HEK293 (cell line): ENCODE measurements around the gene GPHN.

Source experiments
- CTCF ChIA-PET: fragments of 350-600 bp; formaldehyde crosslinking; extraction: SDS; loops from one replicate; lab custom pipeline; 2021; ENCODE audit warnings: antibody characterized with exemption; lab: Yijun Ruan, JAX
- POLR2A ChIA-PET: fragments of 300-600 bp; formaldehyde crosslinking; extraction: SDS; loops from one replicate; lab custom pipeline; 2020; ENCODE audit warnings: antibody characterized with exemption, inconsistent platforms; lab: Yijun Ruan, JAX
- H3K27ac ChIP-seq: fragments of 200-500 bp; sonication (Bioruptor generic); 2 replicates; pipeline ENCODE4 v1.5.1; 2014; ENCODE audit warnings: low read depth, low read length, control low read depth, inconsistent platforms; ENCODE audit errors: extremely low read depth
- H3K36me3 ChIP-seq, 2 experiments: fragments of 200-500 bp in 1 of 2; sonication (Bioruptor generic) in 1 of 2; 1 replicate in 1 of 2; 2 replicates in 1 of 2; pipeline ENCODE4 v1.5.1; 2014 to 2017; ENCODE audit warnings: inconsistent platforms in 2 of 2, low read length in 2 of 2; ENCODE audit not compliant: control insufficient read depth in 2 of 2, insufficient read depth in 1 of 2
- H3K4me1 ChIP-seq: fragments of 200-500 bp; sonication (Bioruptor generic); 2 replicates; pipeline ENCODE4 v1.5.1; 2014; ENCODE audit warnings: mild to moderate bottlenecking, low read length, inconsistent platforms; ENCODE audit not compliant: control insufficient read depth, insufficient read depth
- H3K4me3 ChIP-seq: 2 replicates; pipeline ENCODE4 v1.5.1; 2011; ENCODE audit warnings: low read depth, mild to moderate bottlenecking, control low read depth, low read length, moderate library complexity
- H3K9me3 ChIP-seq: fragments of 200-500 bp; sonication (Bioruptor generic); 2 replicates; pipeline ENCODE4 v1.5.1; 2014; ENCODE audit warnings: low read depth, low read length, inconsistent platforms; ENCODE audit not compliant: control insufficient read depth, insufficient read depth
- GLIS2 ChIP-seq: fragments of 450-650 bp; formaldehyde crosslinking; IDR thresholded peaks from 2 replicates; pipeline ENCODE4 v1.5.1; 2016; ENCODE audit warnings: missing biosample characterization, missing genetic modification characterization
- PATZ1 ChIP-seq: fragments of 450-650 bp; formaldehyde crosslinking; IDR thresholded peaks from 2 replicates; pipeline ENCODE4 v1.5.1; 2016; ENCODE audit warnings: missing biosample characterization, missing genetic modification characterization
- REPIN1 ChIP-seq: fragments of 450-650 bp; formaldehyde crosslinking; IDR thresholded peaks from 2 replicates; pipeline ENCODE4 v1.5.1; 2017; ENCODE audit warnings: missing biosample characterization, missing genetic modification characterization, low read depth
- SETDB1 ChIP-seq: IDR thresholded peaks from one replicate; pipeline ENCODE4 v1.6.1; 2017; ENCODE audit warnings: mild to moderate bottlenecking, low read length, moderate library complexity, mixed read lengths; ENCODE audit not compliant: insufficient read length
- YY1 ChIP-seq: fragments of 450-650 bp; formaldehyde crosslinking; IDR thresholded peaks from 2 replicates; pipeline ENCODE4 v1.5.1; 2018; ENCODE audit warnings: missing biosample characterization, missing genetic modification characterization
- YY2 ChIP-seq: fragments of 450-650 bp; formaldehyde crosslinking; IDR thresholded peaks from 2 replicates; pipeline ENCODE4 v1.5.1; 2016; ENCODE audit warnings: missing biosample characterization, missing genetic modification characterization
- ZBTB21 ChIP-seq: fragments of 450-650 bp; formaldehyde crosslinking; IDR thresholded peaks from 2 replicates; pipeline ENCODE4 v1.5.1; 2017; ENCODE audit warnings: missing biosample characterization, missing genetic modification characterization
- ZFP69B ChIP-seq: fragments of 450-650 bp; formaldehyde crosslinking; IDR thresholded peaks from 2 replicates; pipeline ENCODE4 v1.5.1; 2016; ENCODE audit warnings: missing biosample characterization, missing genetic modification characterization
- ZNF121 ChIP-seq: fragments of 450-650 bp; formaldehyde crosslinking; IDR thresholded peaks from 2 replicates; pipeline ENCODE4 v1.5.1; 2016; ENCODE audit warnings: missing biosample characterization, missing genetic modification characterization
- ZNF138 ChIP-seq: fragments of 450-650 bp; formaldehyde crosslinking; IDR thresholded peaks from 2 replicates; pipeline ENCODE4 v1.5.1; 2016; ENCODE audit warnings: missing biosample characterization, missing genetic modification characterization, borderline replicate concordance
- ZNF18 ChIP-seq: fragments of 450-650 bp; formaldehyde crosslinking; IDR thresholded peaks from 2 replicates; pipeline ENCODE4 v1.5.1; 2016; ENCODE audit warnings: missing biosample characterization, missing genetic modification characterization
- ZNF184 ChIP-seq: fragments of 450-650 bp; IDR thresholded peaks from 2 replicates; pipeline ENCODE4 v1.5.1; 2018; ENCODE audit warnings: missing biosample characterization, mild to moderate bottlenecking, missing genetic modification characterization
- ZNF2 ChIP-seq: fragments of 450-650 bp; formaldehyde crosslinking; IDR thresholded peaks from 2 replicates; pipeline ENCODE4 v1.5.1; 2016; ENCODE audit warnings: missing biosample characterization, missing genetic modification characterization
- ZNF214 ChIP-seq: fragments of 450-650 bp; formaldehyde crosslinking; IDR thresholded peaks from 2 replicates; pipeline ENCODE4 v1.5.1; 2017; ENCODE audit warnings: missing biosample characterization, mild to moderate bottlenecking, missing genetic modification characterization, borderline replicate concordance
- ZNF350 ChIP-seq: fragments of 450-650 bp; formaldehyde crosslinking; IDR thresholded peaks from 2 replicates; pipeline ENCODE4 v1.5.0; 2017; ENCODE audit warnings: missing biosample characterization, mild to moderate bottlenecking, missing genetic modification characterization
- ZNF354C ChIP-seq: fragments of 450-650 bp; formaldehyde crosslinking; IDR thresholded peaks from 2 replicates; pipeline ENCODE4 v1.5.1; 2016; ENCODE audit warnings: missing biosample characterization, missing genetic modification characterization, low read depth, borderline replicate concordance
- ZNF391 ChIP-seq: fragments of 450-650 bp; formaldehyde crosslinking; IDR thresholded peaks from 2 replicates; pipeline ENCODE4 v1.5.1; 2016; ENCODE audit warnings: low read depth, missing biosample characterization, missing genetic modification characterization, borderline replicate concordance
- ZNF426 ChIP-seq: fragments of 450-650 bp; formaldehyde crosslinking; IDR thresholded peaks from 2 replicates; pipeline ENCODE4 v1.5.1; 2017; ENCODE audit warnings: missing biosample characterization, missing genetic modification characterization, mild to moderate bottlenecking, inconsistent platforms, moderate library complexity
- ZNF580 ChIP-seq: fragments of 450-650 bp; formaldehyde crosslinking; IDR thresholded peaks from 2 replicates; pipeline ENCODE4 v1.5.1; 2016; ENCODE audit warnings: missing biosample characterization, missing genetic modification characterization
- ZNF626 ChIP-seq: fragments of 450-650 bp; sonication (Bioruptor Pico); formaldehyde crosslinking; IDR thresholded peaks from 2 replicates; pipeline ENCODE4 v1.5.1; 2018; ENCODE audit warnings: missing biosample characterization, missing genetic modification characterization, inconsistent platforms
- ZNF658 ChIP-seq: fragments of 450-650 bp; formaldehyde crosslinking; IDR thresholded peaks from 2 replicates; pipeline ENCODE4; 2016; ENCODE audit warnings: missing biosample characterization, missing genetic modification characterization
- ZNF670 ChIP-seq: fragments of 450-650 bp; formaldehyde crosslinking; IDR thresholded peaks from 2 replicates; pipeline ENCODE4 v1.5.1; 2016; ENCODE audit warnings: missing biosample characterization, missing genetic modification characterization, low read depth
- ZNF707 ChIP-seq: fragments of 450-650 bp; formaldehyde crosslinking; IDR thresholded peaks from 2 replicates; pipeline ENCODE4 v1.5.1; 2016; ENCODE audit warnings: missing biosample characterization, missing genetic modification characterization
- TF ChIP-seq, protein P1 (sequence below): fragments of 450-650 bp; formaldehyde crosslinking; IDR thresholded peaks from 2 replicates; pipeline ENCODE4 v1.5.1; 2017; ENCODE audit warnings: missing biosample characterization, missing genetic modification characterization
- TF ChIP-seq, protein P2 (sequence below): fragments of 450-650 bp; formaldehyde crosslinking; IDR thresholded peaks from 2 replicates; pipeline ENCODE4 v1.5.1; 2017; ENCODE audit warnings: missing biosample characterization, missing genetic modification characterization

GPHN gene

GRCh38 chr14:66827182-66827581 lies 319.2 kb downstream of the GPHN start:
- TF ChIP-seq GLIS2: no peak
- no peak for TF ChIP-seq ZNF670 (tag by site-specific recombination)
- no peak for TF ChIP-seq YY1 (tag by site-specific recombination)
- no peak for TF ChIP-seq ZNF184 (tag by site-specific recombination)
- TF ChIP-seq ZNF707 (tag by site-specific recombination): no peak
- TF ChIP-seq ZBTB21 (tag by site-specific recombination): no peak
- TF ChIP-seq SETDB1: no peak
- TF ChIP-seq, protein P1, sequence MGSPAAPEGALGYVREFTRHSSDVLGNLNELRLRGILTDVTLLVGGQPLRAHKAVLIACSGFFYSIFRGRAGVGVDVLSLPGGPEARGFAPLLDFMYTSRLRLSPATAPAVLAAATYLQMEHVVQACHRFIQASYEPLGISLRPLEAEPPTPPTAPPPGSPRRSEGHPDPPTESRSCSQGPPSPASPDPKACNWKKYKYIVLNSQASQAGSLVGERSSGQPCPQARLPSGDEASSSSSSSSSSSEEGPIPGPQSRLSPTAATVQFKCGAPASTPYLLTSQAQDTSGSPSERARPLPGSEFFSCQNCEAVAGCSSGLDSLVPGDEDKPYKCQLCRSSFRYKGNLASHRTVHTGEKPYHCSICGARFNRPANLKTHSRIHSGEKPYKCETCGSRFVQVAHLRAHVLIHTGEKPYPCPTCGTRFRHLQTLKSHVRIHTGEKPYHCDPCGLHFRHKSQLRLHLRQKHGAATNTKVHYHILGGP (tag by site-specific recombination): no peak
- TF ChIP-seq ZNF580: no peak
- TF ChIP-seq ZNF626: no peak
- no peak for TF ChIP-seq ZNF658 (tag by site-specific recombination)
- TF ChIP-seq YY2: no peak
- TF ChIP-seq ZNF214: no peak
- TF ChIP-seq ZFP69B (tag by site-specific recombination): no peak
- TF ChIP-seq ZNF18: no peak
- no peak for TF ChIP-seq ZNF354C (tag by site-specific recombination)
- no peak for TF ChIP-seq ZNF2 (tag by site-specific recombination)
- TF ChIP-seq PATZ1 (tag by site-specific recombination): no peak
- TF ChIP-seq, protein P2, sequence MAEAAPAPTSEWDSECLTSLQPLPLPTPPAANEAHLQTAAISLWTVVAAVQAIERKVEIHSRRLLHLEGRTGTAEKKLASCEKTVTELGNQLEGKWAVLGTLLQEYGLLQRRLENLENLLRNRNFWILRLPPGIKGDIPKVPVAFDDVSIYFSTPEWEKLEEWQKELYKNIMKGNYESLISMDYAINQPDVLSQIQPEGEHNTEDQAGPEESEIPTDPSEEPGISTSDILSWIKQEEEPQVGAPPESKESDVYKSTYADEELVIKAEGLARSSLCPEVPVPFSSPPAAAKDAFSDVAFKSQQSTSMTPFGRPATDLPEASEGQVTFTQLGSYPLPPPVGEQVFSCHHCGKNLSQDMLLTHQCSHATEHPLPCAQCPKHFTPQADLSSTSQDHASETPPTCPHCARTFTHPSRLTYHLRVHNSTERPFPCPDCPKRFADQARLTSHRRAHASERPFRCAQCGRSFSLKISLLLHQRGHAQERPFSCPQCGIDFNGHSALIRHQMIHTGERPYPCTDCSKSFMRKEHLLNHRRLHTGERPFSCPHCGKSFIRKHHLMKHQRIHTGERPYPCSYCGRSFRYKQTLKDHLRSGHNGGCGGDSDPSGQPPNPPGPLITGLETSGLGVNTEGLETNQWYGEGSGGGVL (tag by site-specific recombination): no peak
- Histone ChIP-seq H3K4me1 (peaks cover 2% of the 10 kb centered on the region; the same call in 1 of the 2 replicates), H3K4me3 (no peak overlapping the region), H3K27ac (no peak overlapping the region), H3K9me3 (no peaks in the 10 kb centered on the region), H3K36me3 (no peaks in the 10 kb centered on the region)
- CTCF ChIA-PET: no interaction called here
- POLR2A ChIA-PET: no interaction called here

DNA sequence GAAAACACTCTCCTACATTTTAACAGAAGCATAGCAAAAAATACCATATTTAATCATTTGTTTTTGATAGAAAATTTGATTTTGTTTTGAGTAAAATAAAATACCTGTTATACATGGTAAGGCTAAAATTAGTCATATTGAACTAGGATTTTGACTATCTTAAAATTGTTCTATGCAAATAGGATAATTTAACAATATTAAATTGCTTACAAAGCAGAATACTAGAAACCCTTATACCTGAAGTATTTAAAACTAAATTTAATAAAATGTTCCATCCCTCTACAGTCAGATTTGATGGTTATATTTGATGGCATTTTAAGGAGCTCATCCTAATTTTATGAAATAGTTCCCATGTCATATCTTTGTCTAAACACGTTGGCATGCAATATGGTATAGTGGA lies 323.2 kb downstream of the GPHN start:
- H3K4me1 ChIP-seq: no peaks in the 10 kb centered on the region
- H3K27ac ChIP-seq: no peak overlapping the region
- no peak overlapping the region for H3K4me3 ChIP-seq
- H3K36me3 ChIP-seq: no peaks in the 10 kb centered on the region
- CTCF ChIA-PET: no interaction called here
- no peaks in the 10 kb centered on the region for H3K9me3 ChIP-seq
- POLR2A ChIA-PET: no interaction called here
- TF ChIP-seq REPIN1 (tag by site-specific recombination) (no peak), ZNF121 (tag by site-specific recombination) (no peak), ZNF138 (no peak), ZNF426 (tag by site-specific recombination) (no peak), ZNF391 (tag by site-specific recombination) (no peak), ZNF350 (no peak)
